ENCODE results near the gene SPNS1.

GRCh38 chr16:28980929-28981328, 6.4 kb downstream of the SPNS1 start:
- TF ChIP-seq CTCF (IDR thresholded peaks at IDR 0.05) (no peak), ZFX (IDR thresholded peaks at IDR 0.05; ENCODE audit: borderline replicate concordance) (no peak)
